Head of caudate nucleus (tissue), 42 donors: Measurements from ENCODE around the gene COL8A1.
A peak's percentile ranks its signal among the peaks of the same experiment; 100 is the strongest.

ENCODE experiments used
- DNase-seq, 42 donors: peaks; one replicate each; pipeline versions ENCODE4 v3.0.0 to v3.0.0-alpha.2; 2020 to 2021; ENCODE audit warnings: mixed read lengths in 7 of 42
- intact Hi-C: fragments of 100-400 bp; cut with DNase I; formaldehyde crosslinking; loops from one replicate; pipeline ENCODE4 v1.15.0; 2022

The COL8A1 gene

DNA sequence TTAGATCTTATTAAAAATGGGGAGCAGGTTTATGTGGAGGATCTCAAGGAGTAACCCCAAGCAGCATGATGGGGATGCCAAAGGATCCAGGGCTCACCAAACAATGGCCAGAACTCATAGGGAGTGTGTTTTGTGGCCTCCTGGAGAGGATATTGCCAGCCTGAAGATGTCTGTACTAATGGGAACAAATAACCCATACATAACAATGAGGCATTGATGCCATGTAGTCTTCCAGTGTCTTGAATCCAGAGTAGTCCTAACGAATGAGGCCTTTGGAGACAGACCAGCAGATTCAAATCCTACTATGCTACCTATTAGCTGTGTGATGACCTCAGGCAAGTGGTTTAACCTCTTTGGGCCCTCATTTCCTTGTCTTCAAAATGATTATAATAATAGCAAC is 134.3 kb downstream of the COL8A1 start:
- DNase-seq: no peak
- intact Hi-C loops: no loop called here

DNA sequence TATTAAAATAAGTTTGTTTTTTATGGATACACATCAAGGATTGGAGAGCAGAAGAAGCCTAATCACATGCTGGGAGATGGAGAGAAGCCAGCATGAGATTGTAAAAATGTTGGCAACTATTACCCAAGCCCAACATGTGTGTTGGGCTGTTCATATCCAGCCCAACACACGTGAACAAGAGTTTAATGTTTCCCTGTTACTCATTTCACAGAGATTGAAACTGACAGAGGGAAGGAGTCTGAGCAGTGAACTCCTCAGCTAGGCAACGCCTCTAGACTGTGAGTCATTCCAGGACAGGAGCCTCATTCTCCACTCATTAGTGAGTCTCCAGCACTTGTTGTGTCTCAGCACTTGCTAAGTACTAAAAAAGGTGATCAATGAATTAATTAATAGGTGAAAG is 136.1 kb downstream of the COL8A1 start:
- intact Hi-C loops: no loop called here
- DNase-seq: no peak

DNA sequence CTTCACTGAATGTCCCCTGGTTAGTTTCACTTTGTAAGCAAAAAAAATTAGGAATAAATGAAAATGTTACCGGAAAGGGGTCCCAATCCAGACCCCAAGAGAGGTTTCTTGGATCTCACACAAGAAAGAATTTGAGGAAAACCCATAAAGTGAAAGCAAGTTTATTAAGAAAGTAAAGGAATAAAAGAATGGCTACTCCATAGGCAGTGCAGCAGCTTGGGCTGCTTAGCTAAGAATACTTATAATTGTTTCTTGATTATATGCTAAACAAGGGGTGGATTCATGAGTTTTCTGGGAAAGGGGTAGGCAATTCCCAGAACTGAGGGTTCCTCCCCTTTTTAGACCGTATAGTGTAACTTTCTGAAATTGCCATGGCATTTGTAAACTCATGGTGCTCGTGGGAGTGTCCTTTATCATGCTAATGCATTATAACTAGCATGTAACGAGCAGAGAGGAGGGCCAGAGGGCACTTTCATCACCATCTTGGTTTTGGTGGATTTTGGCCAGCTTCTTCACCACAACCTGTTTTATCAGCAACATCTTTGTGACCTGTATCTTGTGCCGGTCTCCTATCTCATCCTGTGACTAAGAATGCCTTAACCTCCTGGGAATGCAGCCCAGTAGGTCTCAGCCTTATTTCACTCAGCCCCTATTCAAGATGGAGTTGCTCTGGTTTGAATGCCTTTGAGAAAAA is 138.3 kb downstream of the COL8A1 start:
- intact Hi-C loops: no loop called here
- DNase-seq: no peak

DNA sequence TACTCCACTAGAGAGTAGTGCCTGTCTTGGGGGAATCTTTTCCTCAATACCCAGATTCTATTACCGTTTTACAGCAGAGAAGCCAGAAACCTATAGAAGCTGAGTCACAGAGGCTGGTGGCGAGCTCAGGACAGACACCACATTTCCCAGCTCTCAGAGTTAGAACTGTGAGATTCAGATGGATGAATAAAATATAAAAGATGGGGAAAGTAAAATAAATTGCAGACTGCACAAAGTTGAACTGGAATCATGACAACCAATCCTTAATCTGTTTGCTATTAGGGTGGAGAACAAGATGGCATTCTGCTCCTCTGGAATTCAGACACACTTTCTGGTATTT is 138.8 kb downstream of the COL8A1 start:
- intact Hi-C loops: no loop called here
- DNase-seq: no peak

DNA sequence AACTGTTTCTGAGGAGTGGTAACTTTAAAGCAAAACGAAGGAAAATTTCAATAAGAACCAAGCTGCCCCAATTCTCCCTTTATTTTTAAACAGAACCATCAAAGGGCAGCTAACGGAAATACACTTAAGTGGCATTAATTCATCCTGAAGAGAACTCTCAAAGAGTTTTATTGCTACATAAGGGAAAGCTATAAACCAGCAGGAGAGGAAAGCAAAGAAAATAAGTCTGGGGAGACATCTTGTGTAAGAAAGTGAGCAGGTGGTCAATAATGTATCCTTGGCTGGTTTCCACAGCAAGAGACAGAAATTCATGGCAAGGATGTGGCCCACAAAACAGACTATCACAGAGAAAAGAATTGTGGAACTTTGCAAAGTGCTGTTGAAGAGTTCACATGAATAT is 139.3 kb downstream of the COL8A1 start:
- DNase-seq: no peak
- intact Hi-C loops: no loop called here

DNA sequence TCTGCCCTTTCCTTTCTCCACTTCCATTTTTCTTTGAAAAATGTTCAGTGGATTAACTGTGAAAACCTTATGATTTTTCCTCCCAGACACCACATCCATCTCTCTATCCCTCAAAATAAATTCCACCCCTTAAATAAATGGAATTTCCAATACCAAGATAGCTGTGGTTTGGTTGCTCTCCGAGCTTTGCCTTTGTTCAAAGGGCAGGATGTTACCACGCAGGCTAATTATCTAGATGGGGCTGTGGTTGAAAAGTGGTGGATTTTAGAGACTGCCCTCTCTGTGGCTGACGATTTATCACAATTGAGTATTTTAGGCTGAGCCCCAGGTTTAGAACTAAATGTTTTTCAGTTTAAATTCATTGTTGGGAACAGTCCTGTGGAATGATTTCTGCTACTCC is 142.4 kb downstream of the COL8A1 start:
- intact Hi-C loops: no loop called here
- no peak for DNase-seq

DNA sequence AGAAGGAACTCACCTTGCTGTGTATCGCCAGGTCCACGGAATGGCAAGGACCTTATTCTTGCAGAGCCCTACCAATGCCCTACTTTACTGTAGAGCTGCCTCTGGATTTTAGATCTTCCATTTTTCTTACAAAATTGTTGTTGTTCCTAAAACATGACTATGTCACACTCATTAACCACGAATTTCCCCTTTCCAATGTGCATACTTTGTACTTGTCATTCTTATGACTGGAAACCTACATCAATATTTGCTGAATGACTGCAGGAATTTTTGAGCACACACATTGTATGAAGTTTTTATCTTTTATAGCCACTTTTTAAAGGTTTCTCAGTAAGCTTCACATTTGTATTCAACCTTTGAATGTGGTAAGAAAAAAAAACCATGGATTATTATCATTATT is 143.4 kb downstream of the COL8A1 start:
- DNase-seq: no peak
- intact Hi-C loops: no loop called here

DNA sequence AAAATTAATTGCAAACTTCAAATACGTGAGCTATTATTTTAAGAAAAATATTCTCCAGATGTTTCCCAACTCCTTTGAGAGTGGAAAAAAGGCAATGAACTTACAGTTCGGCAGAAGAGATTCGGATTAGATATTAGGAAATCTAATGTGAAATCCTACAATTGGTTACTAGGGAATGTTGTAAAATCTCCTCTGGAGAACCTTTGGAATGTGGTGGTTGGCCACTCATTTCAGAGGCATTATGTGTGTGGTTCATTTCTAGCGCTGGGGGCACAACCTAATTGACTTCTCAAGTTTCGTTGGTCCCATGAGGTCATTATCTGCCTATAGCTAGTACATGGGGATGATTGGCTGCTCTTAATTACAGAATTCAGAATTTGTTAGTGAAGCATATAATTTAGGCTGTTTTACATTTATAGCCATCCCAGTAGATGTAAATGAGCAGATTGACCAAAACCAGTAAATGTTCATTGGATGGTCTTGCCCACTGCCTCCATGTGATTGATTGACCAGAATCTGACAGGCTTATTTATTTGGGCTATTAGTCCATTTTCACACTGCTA is 144.7 kb downstream of the COL8A1 start:
- intact Hi-C loops: no loop called here
- DNase-seq: no peak

DNA sequence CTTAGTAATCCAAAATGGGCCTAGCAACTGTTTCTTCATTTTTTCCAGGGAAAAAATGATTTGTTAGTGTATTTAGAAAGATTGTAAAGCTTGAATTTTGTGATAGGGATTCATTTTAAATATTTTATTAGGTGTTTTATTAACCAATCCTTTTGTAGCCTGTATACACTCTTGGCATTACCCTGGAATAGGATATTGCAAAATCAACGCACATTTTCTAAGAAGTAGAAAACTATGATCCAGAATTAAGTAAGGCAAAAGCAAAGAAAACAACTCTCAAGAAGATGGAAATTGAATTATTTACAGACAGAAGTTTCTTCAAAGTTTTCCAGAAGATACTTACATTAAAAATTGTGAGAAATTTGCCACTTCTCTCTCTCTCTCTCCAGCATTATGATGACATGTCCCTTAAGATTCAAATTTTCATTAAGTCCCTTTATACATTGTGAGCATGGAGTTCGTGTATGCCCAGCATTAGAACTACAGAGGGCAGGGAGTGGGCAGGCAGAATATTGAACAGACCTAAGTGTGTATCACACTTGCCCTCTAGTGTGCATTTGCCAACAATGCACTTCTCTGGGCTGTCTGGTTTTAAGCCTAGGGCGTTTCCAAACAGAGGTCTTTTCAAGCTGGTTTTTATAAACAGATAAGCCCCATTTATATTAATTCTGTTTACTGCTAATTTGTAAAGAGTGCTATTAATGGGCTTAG is 150.8 kb downstream of the COL8A1 start:
- intact Hi-C loops: no loop called here

DNA sequence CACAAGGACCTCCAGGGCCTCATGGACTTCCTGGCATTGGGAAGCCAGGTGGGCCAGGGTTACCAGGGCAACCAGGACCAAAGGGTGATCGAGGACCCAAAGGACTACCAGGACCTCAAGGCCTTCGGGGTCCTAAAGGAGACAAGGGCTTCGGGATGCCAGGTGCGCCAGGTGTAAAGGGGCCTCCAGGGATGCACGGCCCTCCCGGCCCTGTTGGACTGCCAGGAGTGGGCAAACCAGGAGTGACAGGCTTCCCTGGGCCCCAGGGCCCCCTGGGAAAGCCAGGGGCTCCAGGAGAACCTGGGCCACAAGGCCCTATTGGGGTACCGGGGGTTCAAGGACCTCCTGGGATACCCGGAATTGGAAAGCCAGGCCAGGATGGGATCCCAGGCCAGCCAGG is 156.1 kb downstream of the COL8A1 start:
- intact Hi-C loops: no loop called here
- no peak for DNase-seq

More for the DNA sequence above, 150.8 kb downstream of the COL8A1 start:
- peak in 28 of 42 donors; percentile 6 to 58 (median 26) for DNase-seq

DNA sequence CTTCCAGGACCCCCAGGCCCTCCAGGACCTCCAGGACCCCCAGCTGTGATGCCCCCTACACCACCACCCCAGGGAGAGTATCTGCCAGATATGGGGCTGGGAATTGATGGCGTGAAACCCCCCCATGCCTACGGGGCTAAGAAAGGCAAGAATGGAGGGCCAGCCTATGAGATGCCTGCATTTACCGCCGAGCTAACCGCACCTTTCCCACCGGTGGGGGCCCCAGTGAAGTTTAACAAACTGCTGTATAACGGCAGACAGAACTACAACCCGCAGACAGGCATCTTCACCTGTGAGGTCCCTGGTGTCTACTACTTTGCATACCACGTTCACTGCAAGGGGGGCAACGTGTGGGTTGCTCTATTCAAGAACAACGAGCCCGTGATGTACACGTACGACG is 157.2 kb downstream of the COL8A1 start:
- intact Hi-C loops: no loop called here
- no peak for DNase-seq

DNA sequence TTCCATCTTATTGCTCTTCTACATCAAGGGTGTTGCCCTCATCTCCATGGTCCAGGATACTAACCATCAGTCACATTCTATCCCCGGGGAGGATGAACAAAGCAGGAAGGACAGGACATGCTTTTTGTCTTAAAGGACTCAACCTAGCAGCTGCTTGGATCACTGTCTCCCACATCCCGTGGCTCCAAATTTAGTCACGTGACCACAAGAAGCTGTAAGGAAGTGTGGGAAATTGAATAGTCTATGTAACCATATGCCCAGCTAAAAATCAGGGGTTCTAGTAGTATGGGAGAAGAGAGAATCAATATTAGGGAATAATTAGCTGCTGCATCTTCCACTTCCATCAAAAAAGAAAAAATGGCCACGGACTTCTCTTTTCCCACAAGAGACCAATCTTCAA is 161.0 kb downstream of the COL8A1 start:
- DNase-seq: no peak

DNA sequence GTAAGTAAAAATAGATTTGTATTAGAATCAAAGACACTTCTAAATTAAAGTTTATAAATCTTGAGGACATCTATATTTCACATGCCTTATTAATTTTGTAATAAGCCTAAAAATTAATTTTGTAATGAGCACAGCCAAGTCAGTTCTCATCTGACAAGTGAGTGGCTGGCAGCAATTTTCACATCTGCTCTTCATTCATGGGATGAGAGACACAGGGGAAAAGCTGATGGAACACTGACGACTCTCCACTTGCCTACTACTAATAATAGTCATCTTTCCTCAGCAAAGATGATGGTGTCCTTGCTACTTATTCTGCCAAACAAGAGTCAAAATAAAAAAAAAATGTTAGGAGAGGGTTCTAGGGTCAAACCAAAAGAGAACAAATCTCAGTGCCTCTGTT is 164.9 kb downstream of the COL8A1 start:
- intact Hi-C loops: no loop called here
- no peak for DNase-seq

More for the DNA sequence above, 161.0 kb downstream of the COL8A1 start:
- intact Hi-C loops: no loop called here

DNA sequence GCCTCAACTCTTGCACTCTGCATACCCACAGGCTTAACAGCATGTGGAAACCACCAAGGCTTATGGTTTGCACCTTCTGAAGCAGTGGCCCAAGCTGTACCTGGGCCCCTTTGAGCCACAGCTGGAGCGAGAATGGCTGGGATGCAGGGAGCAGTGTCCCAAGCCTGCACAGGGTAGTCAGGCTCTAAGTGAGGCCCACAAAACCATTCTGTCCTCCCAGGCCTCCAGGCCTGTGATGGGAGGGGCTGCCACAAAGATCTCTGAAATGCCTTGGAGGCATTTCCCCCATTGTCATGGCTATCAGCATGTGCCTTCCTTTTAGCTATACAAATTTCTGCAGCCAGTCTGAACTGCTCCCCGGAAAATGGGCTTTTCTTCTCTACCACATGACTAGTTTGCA is 166.8 kb downstream of the COL8A1 start:
- DNase-seq: no peak
- intact Hi-C loops: no loop called here

DNA sequence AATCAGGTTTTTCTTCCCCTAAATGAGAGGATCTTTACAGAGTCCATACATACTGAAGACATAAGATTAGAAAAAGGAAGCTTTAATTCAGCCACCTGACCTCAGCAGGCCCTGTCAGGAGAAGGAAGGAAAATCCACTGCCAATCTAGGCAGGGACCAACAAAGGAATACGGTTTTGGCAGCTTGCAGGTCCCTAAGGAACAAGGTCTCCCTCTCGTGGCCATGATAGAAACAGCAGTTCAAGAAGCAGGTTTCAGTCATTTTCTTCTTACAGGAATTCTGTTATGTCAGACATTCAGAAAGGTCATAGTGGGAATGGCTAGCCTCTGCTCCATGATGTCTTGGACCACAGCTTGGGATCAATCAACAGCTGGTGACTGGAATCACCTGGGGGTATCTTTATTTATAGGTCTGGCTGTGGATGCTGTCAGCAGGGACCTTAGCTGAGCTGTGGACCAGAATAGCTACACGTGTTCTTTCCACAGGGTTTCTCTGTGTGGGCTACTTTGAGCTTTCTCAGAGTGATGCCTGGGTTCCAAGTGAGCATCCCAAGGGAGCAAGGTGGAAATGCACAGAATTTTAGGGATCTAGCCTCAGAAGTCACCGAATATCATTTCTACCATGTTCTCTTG is 169.9 kb downstream of the COL8A1 start:
- intact Hi-C loops: no loop called here
- DNase-seq: peak in 22 of 42 donors; percentile 13 to 74 (median 35)

DNA sequence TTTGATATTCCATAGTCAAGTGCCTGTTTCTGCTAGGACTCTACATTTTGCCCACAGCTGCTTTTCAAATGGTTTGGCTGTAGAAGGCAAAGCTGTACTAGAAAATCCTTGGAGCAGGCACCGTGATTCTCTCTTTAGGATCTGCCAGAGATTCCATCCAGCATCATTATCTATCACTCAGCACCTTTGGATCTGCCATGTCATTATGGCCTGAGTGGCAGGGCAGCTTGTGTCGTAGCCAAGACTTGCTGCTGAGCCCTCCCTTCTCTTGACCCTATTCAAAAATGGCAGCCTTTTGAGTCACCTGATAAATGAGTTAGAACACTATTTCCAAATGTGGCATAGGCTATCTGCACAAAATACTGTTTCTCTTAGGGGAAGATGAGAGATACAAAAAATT is 171.2 kb downstream of the COL8A1 start:
- intact Hi-C loops: no loop called here
- DNase-seq: no peak

DNA sequence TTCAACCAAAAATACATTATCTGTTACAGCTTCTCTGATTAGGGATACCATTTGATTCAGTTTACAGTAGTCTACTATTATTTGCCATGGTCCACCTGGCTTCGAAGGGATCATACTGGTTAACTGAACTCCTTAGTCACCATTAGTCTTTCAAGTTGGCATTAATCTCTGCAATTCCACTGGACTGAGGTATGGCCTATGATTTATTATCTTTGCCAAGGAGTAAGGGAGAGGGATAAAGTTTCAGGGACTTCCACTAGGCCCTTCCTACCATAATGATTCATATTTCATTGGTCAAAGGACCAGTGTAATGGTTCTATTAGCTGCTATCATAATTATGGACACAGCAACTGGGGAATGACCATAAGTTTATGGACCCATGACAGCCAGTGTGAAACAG is 172.0 kb downstream of the COL8A1 start:
- intact Hi-C loops: no loop called here

DNA sequence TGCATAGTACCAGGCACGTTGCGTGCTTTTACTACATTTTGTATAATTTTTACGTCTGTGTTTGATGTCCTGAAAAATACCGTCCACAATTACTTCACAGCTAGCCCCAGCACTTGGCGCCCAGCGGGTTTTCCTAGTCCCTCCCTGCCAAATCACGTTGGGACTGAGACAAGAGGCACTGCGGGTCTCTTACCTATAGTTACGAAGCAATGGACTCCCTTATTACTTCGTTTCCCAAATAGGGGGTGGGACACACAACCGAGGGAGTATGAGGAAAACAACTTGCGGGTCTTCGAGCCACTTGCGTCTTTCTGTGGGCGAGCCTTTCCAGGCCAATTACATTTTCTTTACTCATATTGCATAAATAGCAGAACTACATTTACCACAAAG is 178.6 kb downstream of the COL8A1 start:
- peak in 15 of 42 donors; percentile 5 to 57 (median 16) for DNase-seq
- intact Hi-C loops: no loop called here

More for the DNA sequence above, 172.0 kb downstream of the COL8A1 start:
- DNase-seq: no peak

DNA sequence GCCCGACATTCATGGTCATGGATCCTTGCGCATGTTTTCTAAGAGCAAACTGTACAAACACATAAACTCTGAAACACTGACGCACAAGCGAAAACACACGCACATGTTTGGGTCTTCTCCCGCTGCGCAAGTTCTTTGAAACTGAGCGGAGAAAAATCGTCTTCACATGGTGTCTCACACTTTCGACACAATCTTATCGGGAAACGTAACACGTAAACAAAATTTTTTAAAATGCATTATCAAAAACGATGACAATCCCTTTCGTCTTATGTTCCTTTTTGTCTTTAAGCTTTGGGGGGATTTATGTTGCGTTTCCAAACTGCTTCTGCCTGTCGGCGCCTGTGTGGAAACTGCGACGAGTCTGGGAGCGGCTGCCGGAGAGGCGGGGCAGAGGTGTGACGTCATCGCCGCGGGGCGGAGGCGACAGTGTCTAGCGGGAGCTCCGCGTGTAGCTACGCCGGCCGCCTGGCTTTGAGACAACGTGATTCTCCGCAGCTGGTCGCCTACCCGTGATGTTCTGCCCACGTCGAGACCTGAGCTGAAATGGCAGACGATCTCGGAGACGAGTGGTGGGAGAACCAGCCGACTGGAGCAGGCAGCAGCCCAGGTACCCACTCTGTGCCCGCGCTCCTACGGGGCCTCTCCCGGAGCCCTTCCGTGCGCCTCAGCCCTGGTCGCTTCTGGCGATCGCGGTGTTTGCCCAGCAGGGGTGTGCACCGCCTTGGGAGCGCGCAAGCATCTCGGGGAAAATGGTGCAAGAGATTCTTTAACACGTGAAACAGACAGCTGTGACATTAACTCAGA is 179.2 kb downstream of the COL8A1 start, which contains the start of gene CMSS1:
CMSS1 (plus strand) TSS at position 426 of the 804 bp plus-strand sequence.
- DNase-seq: peak; percentile 87 to 98 (median 96)
- intact Hi-C loops: no loop called here
